GM21717 (cell line): ENCODE data around the gene TNPO2.
A peak's percentile ranks its signal among the peaks of the same experiment; 100 is the strongest.
"Not testable (repeated sequence)": the region's sequence is repeated elsewhere in the genome, so short reads cannot be mapped to it uniquely, and the experiment has no call there.

Experiments used
- ATAC-seq: cut with Tn5 transposase; IDR thresholded peaks from one replicate; pipeline ENCODE4 v1.9.1; 2021; ENCODE audit warnings: mild to moderate bottlenecking, moderate library complexity; ENCODE audit not compliant: unreplicated experiment

TNPO2 gene

GRCh38 chr19:12706332-12706718 lies 17.4 kb downstream of the TNPO2 start:
- no peak for ATAC-seq

- ATAC-seq = no peak
Measured at GRCh38 chr19:12705654-12706331, 17.9 kb downstream of the TNPO2 start.

- no peak for ATAC-seq
Measured at GRCh38 chr19:12705169-12705568, 18.6 kb downstream of the TNPO2 start.

- ATAC-seq = no peak
Measured at GRCh38 chr19:12703046-12703445, 20.7 kb downstream of the TNPO2 start.

- no peak for ATAC-seq
Measured at GRCh38 chr19:12701596-12702282, 22.0 kb downstream of the TNPO2 start.

- ATAC-seq = no peak
Measured at GRCh38 chr19:12698138-12698537, 25.6 kb downstream of the TNPO2 start.

- ATAC-seq = not testable (repeated sequence)
Measured at GRCh38 chr19:12697425-12697824, 26.3 kb downstream of the TNPO2 start.

- peak; percentile 34 for ATAC-seq
Measured at GRCh38 chr19:12696366-12697335, 27.1 kb downstream of the TNPO2 start, which contains the start of gene FBXW9. FBXW9 (minus strand) TSS chr19:12696631; CDS start chr19:12696581, 50 bp downstream.

- ATAC-seq = no peak
Measured at GRCh38 chr19:12695997-12696365, 27.8 kb downstream of the TNPO2 start.

- ATAC-seq = no peak
Measured at GRCh38 chr19:12695514-12695913, 28.2 kb downstream of the TNPO2 start.

- no peak for ATAC-seq
Measured at GRCh38 chr19:12695096-12695495, 28.6 kb downstream of the TNPO2 start.

- no peak for ATAC-seq
Measured at GRCh38 chr19:12694641-12695040, 29.1 kb downstream of the TNPO2 start.

GRCh38 chr19:12692960-12693359 lies 30.8 kb downstream of the TNPO2 start:
- no peak for ATAC-seq

GRCh38 chr19:12689581-12690216 lies 34.0 kb downstream of the TNPO2 start:
- no peak for ATAC-seq

GRCh38 chr19:12689012-12689411 lies 34.7 kb downstream of the TNPO2 start:
- ATAC-seq = no peak

- ATAC-seq = no peak
Measured at GRCh38 chr19:12687496-12688196, 36.1 kb downstream of the TNPO2 start, which contains the start of gene GNG14. GNG14 (plus strand) TSS chr19:12687998; CDS start chr19:12688049, 51 bp downstream.

- ATAC-seq = no peak
Measured at GRCh38 chr19:12685831-12686230, 37.9 kb downstream of the TNPO2 start.

- ATAC-seq = peak; percentile 62
Measured at GRCh38 chr19:12681074-12681987, 42.4 kb downstream of the TNPO2 start, which contains the start of gene DHPS. DHPS (minus strand) TSS chr19:12681880; CDS start chr19:12681766, 114 bp downstream.

- ATAC-seq = no peak
Measured at GRCh38 chr19:12680034-12680433, 43.7 kb downstream of the TNPO2 start.
